B cell (primary cell): ENCODE results near the gene BBIP1.

ENCODE experiments used
- EZH2 ChIP-seq: IDR thresholded peaks from 2 replicates; pipeline ENCODE4 v1.6.1; 2012; ENCODE audit warnings: borderline replicate concordance, low read depth, mild to moderate bottlenecking, moderate library complexity, low read length; ENCODE audit not compliant: insufficient read depth, poor library complexity, severe bottlenecking
- TF ChIP-seq, protein P1 (sequence below): fragments of 200-600 bp; IDR thresholded peaks from one replicate; pipeline ENCODE4 v1.8.0; 2022; ENCODE audit warnings: antibody characterized with exemption, mild to moderate bottlenecking

DNA sequence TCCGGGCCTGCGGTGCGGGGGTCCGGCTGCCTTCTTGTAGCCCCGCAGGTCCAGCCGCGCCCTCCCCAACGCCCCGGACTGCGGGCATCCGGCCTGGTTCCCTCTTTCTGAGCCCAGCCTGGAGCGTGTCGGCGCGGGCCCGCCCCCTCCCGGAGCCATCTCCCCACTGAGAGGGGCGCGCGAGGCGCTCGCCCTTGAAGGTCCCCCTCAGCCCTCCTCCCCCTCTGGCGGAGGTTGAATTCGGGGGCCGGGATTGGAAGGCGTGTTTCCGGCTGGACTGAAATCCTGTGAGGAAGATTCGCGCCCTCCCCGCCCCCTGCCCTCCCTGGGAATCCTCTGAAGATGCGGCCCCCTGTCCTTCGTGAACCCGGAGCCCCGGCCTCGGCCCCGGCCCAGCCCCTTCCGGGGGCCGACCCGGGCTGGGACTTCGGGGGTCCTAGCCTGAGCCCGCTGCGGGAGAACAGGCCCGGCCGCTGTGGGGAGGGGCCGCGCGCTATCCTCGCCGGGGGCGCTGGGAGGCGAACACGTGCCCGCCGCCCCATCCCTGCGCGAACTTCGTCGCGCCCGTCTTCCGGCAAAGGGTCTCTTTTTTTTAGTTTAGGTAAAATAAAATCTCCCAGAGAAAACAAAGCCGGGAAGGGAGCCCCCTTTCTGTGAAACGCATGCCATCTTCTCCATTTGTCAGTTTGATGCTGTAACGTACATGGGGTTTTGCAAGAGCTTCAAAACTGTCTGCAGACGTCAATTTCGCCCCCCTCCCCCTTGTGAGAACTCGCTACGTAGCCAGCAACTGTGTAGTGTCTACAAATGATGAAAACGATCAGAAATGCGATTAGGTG lies 46.6 kb downstream of the BBIP1 start:
- TF ChIP-seq, protein P1, sequence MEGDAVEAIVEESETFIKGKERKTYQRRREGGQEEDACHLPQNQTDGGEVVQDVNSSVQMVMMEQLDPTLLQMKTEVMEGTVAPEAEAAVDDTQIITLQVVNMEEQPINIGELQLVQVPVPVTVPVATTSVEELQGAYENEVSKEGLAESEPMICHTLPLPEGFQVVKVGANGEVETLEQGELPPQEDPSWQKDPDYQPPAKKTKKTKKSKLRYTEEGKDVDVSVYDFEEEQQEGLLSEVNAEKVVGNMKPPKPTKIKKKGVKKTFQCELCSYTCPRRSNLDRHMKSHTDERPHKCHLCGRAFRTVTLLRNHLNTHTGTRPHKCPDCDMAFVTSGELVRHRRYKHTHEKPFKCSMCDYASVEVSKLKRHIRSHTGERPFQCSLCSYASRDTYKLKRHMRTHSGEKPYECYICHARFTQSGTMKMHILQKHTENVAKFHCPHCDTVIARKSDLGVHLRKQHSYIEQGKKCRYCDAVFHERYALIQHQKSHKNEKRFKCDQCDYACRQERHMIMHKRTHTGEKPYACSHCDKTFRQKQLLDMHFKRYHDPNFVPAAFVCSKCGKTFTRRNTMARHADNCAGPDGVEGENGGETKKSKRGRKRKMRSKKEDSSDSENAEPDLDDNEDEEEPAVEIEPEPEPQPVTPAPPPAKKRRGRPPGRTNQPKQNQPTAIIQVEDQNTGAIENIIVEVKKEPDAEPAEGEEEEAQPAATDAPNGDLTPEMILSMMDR, result no peak
- TF ChIP-seq EZH2, result no peak
